HepG2 (cell line): Measurements from ENCODE around the gene MIA2. TPM values are rescaled to one million over a fixed set of nuclear protein-coding genes. Genes with fewer than 3 reads are reported as not detected.

Experiments used
- BRD4 ChIP-seq: sonication (generic); formaldehyde crosslinking; IDR thresholded peaks from 2 replicates; pipeline ENCODE4 v1.4.0; 2020; ENCODE audit warnings: missing genetic modification reagents
- FOSL2 ChIP-seq: sonication (generic); formaldehyde crosslinking; IDR thresholded peaks from 2 replicates; pipeline ENCODE4 v1.4.0; 2020; ENCODE audit warnings: missing genetic modification reagents
- GPBP1L1 ChIP-seq: sonication (generic); formaldehyde crosslinking; IDR thresholded peaks from 2 replicates; pipeline ENCODE4 v1.5.0; 2020; ENCODE audit warnings: mild to moderate bottlenecking, missing genetic modification reagents
- MAFF ChIP-seq: IDR thresholded peaks from 2 replicates; pipeline ENCODE4 v1.6.1; 2011; ENCODE audit warnings: low read depth, low read length, improper control_type of control experiment
- NFRKB ChIP-seq: fragments of 450-650 bp; IDR thresholded peaks from 2 replicates; pipeline ENCODE4 v1.6.1; 2017
- PAF1 ChIP-seq: IDR thresholded peaks from 2 replicates; pipeline ENCODE4 v1.6.1; 2016; ENCODE audit warnings: missing genetic modification reagents, missing compliant biosample characterization
- PITX1 ChIP-seq: sonication (generic); formaldehyde crosslinking; IDR thresholded peaks from 2 replicates; pipeline ENCODE4 v1.5.1; 2020; ENCODE audit warnings: mild to moderate bottlenecking, missing genetic modification reagents
- SMARCE1 ChIP-seq: fragments of 450-650 bp; IDR thresholded peaks from 2 replicates; pipeline ENCODE4 v1.6.1; 2017; ENCODE audit warnings: borderline replicate concordance
- TRAFD1 ChIP-seq: sonication (generic); formaldehyde crosslinking; IDR thresholded peaks from 2 replicates; pipeline ENCODE4 v1.5.1; 2020; ENCODE audit warnings: missing genetic modification reagents, mild to moderate bottlenecking, borderline replicate concordance
- U2AF1 ChIP-seq: fragments of 200-400 bp; formaldehyde crosslinking; optimal IDR thresholded peaks from 2 replicates; pipeline ENCODE3; 2017; ENCODE audit warnings: mild to moderate bottlenecking, low read depth, low read length
- ZFYVE20 ChIP-seq: sonication (generic); formaldehyde crosslinking; IDR thresholded peaks from 2 replicates; pipeline ENCODE4 v1.8.0; 2023; ENCODE audit warnings: low read depth, mild to moderate bottlenecking, moderate library complexity, missing genetic modification reagents, borderline replicate concordance
- ZNF562 ChIP-seq: sonication (generic); formaldehyde crosslinking; IDR thresholded peaks from 2 replicates; pipeline ENCODE4 v1.8.0; 2022; ENCODE audit warnings: missing genetic modification reagents, borderline replicate concordance
- ZNF572 ChIP-seq: sonication (generic); formaldehyde crosslinking; IDR thresholded peaks from 2 replicates; pipeline ENCODE4 v1.5.1; 2020; ENCODE audit warnings: mild to moderate bottlenecking, missing genetic modification reagents
- ZNF646 ChIP-seq: sonication (generic); formaldehyde crosslinking; IDR thresholded peaks from 2 replicates; pipeline ENCODE4 v1.9.0; 2021; ENCODE audit warnings: mild to moderate bottlenecking, missing genetic modification reagents
- ZNF709 ChIP-seq: sonication (generic); formaldehyde crosslinking; IDR thresholded peaks from 2 replicates; pipeline ENCODE4 v1.5.0; 2020; ENCODE audit warnings: mild to moderate bottlenecking, missing genetic modification reagents
- ZXDC ChIP-seq: sonication (generic); formaldehyde crosslinking; IDR thresholded peaks from 2 replicates; pipeline ENCODE4 v1.5.0; 2020; ENCODE audit warnings: mild to moderate bottlenecking, missing genetic modification reagents
- polyA plus RNA-seq, 8 experiments: library from polyadenylated mRNA; depleted of rRNA in 3 of 8; stranded (reverse) in 7 of 8; unstranded in 1 of 8; fragments of >200 nt; fragmentation: Illumina TruSeq in 4 of 8; extraction: Trizol in 4 of 8; gene quantifications; 2 replicates each; pipeline versions ENCODE4 v1.2.1 to v1.2.3, GENCODE V29; 2011 to 2016; ENCODE audit warnings: low read depth in 4 of 8, missing spikeins in 1 of 8, mixed read lengths in 1 of 8; ENCODE audit not compliant: insufficient read depth in 1 of 8
- total RNA-seq, 5 experiments: library from RNA; depleted of rRNA; stranded (reverse); fragments of >200 nt; fragmentation: Illumina TruSeq; extraction: Trizol; gene quantifications; 2 replicates each; pipeline ENCODE4 v1.2.3, GENCODE V29; 2016; ENCODE audit warnings: low read depth in 1 of 5

MIA2 gene
- total and polyA plus RNA-seq, 2 of the 13 experiments (the other 11 are each of a cell fraction or from before 2014, with no cell fraction given) = 134 to 158 TPM

- TF ChIP-seq ZXDC (CRISPR knock-in tag) (0 out of 2 replicates have a peak, but pooled peaks have one; percentile 22), ZFYVE20 (CRISPR knock-in tag) (no peak), NFRKB (no peak), MAFF (no peak), ZNF572 (no peak), ZNF562 (CRISPR knock-in tag) (no peak), PITX1 (CRISPR knock-in tag) (peak; percentile 28; the same call in 1 of the 2 replicates), SMARCE1 (no peak), U2AF1 (no peak), FOSL2 (CRISPR knock-in tag) (no peak), PAF1 (CRISPR knock-in tag) (peak; percentile 95), BRD4 (CRISPR knock-in tag) (no peak), ZNF709 (CRISPR knock-in tag) (no peak), ZNF646 (CRISPR knock-in tag) (no peak), GPBP1L1 (CRISPR knock-in tag) (no peak), TRAFD1 (no peak)
Observed at GRCh38 chr14:39184628-39185255, 49.0 kb upstream of the MIA2 start (continued).
